OCI-LY1 (cell line): Measurements from ENCODE around the gene COL16A1.

ENCODE experiments used
- EZH2 ChIP-seq: fragments of 200-600 bp; sonication (generic), shearing (Covaris generic); IDR thresholded peaks from 2 replicates; pipeline ENCODE4 v1.8.0; 2017; ENCODE audit warnings: borderline replicate concordance, mixed run types, mild to moderate bottlenecking, antibody characterized with exemption, low read length, moderate library complexity, mixed read lengths
- TF ChIP-seq, protein P1 (sequence below): fragments of 200-600 bp; sonication (generic), shearing (Covaris generic); IDR thresholded peaks from 2 replicates; pipeline ENCODE4 v1.5.1; 2017; ENCODE audit warnings: mild to moderate bottlenecking, antibody characterized with exemption, low read length, moderate library complexity, mixed read lengths

GRCh38 chr1:31685795-31686194 is 18.0 kb downstream of the COL16A1 start:
- TF ChIP-seq, protein P1, sequence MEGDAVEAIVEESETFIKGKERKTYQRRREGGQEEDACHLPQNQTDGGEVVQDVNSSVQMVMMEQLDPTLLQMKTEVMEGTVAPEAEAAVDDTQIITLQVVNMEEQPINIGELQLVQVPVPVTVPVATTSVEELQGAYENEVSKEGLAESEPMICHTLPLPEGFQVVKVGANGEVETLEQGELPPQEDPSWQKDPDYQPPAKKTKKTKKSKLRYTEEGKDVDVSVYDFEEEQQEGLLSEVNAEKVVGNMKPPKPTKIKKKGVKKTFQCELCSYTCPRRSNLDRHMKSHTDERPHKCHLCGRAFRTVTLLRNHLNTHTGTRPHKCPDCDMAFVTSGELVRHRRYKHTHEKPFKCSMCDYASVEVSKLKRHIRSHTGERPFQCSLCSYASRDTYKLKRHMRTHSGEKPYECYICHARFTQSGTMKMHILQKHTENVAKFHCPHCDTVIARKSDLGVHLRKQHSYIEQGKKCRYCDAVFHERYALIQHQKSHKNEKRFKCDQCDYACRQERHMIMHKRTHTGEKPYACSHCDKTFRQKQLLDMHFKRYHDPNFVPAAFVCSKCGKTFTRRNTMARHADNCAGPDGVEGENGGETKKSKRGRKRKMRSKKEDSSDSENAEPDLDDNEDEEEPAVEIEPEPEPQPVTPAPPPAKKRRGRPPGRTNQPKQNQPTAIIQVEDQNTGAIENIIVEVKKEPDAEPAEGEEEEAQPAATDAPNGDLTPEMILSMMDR = no peak
- no peak for TF ChIP-seq EZH2
